HG03060 (cell line): ENCODE results near the gene AGPAT3.
A peak's percentile ranks its signal among the peaks of the same experiment; 100 is the strongest.

Experiments used
- ATAC-seq: cut with Tn5 transposase; IDR thresholded peaks from one replicate; pipeline ENCODE4 v1.9.1; 2021; ENCODE audit warnings: low read depth, moderate number of reproducible peaks; ENCODE audit not compliant: unreplicated experiment

Gene AGPAT3

GRCh38 chr21:43919871-43920801 lies 55.1 kb downstream of the AGPAT3 start:
- no peak for ATAC-seq

- ATAC-seq, result no peak
These were observed 56.6 kb downstream of the AGPAT3 start for GRCh38 chr21:43921571-43921978.

GRCh38 chr21:43921979-43922945 lies 57.2 kb downstream of the AGPAT3 start:
- ATAC-seq, result no peak

GRCh38 chr21:43922949-43923348 lies 57.9 kb downstream of the AGPAT3 start:
- ATAC-seq, result no peak

GRCh38 chr21:43923391-43923790 lies 58.4 kb downstream of the AGPAT3 start:
- ATAC-seq, result no peak

GRCh38 chr21:43924421-43925095 lies 59.5 kb downstream of the AGPAT3 start:
- ATAC-seq, result no peak

- ATAC-seq, result no peak
These were observed 60.1 kb downstream of the AGPAT3 start for GRCh38 chr21:43925096-43925481.

GRCh38 chr21:43925609-43926008 lies 60.6 kb downstream of the AGPAT3 start:
- no peak for ATAC-seq

GRCh38 chr21:43926196-43926595 lies 61.2 kb downstream of the AGPAT3 start:
- no peak for ATAC-seq

GRCh38 chr21:43927591-43928221 lies 62.7 kb downstream of the AGPAT3 start:
- ATAC-seq, result no peak

GRCh38 chr21:43928222-43929125 lies 63.5 kb downstream of the AGPAT3 start:
- no peak for ATAC-seq

GRCh38 chr21:43929217-43929971 lies 64.4 kb downstream of the AGPAT3 start:
- ATAC-seq, result no peak

GRCh38 chr21:43930074-43930847 lies 65.2 kb downstream of the AGPAT3 start:
- ATAC-seq, result peak; percentile 44

- no peak for ATAC-seq
These were observed 65.9 kb downstream of the AGPAT3 start for GRCh38 chr21:43930848-43931375.

- ATAC-seq, result no peak
These were observed 66.5 kb downstream of the AGPAT3 start for GRCh38 chr21:43931489-43931888.

- no peak for ATAC-seq
These were observed 67.0 kb downstream of the AGPAT3 start for GRCh38 chr21:43932005-43932404.

- no peak for ATAC-seq
These were observed 68.2 kb downstream of the AGPAT3 start for GRCh38 chr21:43933199-43933598.
